ENCODE data around the gene CTTN.

DNA sequence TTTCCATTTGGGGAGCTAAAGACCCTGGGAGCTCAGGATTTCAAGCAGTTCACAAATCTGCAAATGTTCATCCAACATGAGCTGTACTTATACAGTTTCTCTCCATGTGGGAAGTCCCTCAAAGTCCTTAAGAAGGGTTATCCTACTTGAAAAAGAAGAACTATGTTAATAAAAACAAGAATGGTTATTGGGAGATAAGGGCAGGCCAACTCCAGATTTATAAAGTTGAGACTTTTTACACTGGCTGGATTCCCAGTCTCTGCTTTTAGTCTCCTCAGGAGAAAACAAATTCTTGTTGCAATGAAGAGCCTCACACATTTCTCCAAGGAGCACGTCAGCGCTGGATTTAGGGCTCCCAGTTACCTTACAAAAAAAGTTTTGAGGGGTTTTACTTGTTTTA is 34.2 kb upstream of the CTTN start:
- TF ChIP-seq, protein P1, sequence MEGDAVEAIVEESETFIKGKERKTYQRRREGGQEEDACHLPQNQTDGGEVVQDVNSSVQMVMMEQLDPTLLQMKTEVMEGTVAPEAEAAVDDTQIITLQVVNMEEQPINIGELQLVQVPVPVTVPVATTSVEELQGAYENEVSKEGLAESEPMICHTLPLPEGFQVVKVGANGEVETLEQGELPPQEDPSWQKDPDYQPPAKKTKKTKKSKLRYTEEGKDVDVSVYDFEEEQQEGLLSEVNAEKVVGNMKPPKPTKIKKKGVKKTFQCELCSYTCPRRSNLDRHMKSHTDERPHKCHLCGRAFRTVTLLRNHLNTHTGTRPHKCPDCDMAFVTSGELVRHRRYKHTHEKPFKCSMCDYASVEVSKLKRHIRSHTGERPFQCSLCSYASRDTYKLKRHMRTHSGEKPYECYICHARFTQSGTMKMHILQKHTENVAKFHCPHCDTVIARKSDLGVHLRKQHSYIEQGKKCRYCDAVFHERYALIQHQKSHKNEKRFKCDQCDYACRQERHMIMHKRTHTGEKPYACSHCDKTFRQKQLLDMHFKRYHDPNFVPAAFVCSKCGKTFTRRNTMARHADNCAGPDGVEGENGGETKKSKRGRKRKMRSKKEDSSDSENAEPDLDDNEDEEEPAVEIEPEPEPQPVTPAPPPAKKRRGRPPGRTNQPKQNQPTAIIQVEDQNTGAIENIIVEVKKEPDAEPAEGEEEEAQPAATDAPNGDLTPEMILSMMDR (IDR thresholded peaks at IDR 0.05): no peak
- no peak for TF ChIP-seq POLR2A (IDR thresholded peaks at IDR 0.05; ENCODE audit: low read depth)
